ENCODE measurements around the gene ARRDC3.

GRCh38 chr5:91417219-91417618 lies 34.1 kb upstream of the ARRDC3 start:
- TF ChIP-seq CTCF (IDR thresholded peaks at IDR 0.05) (no peak), POLR2A (IDR thresholded peaks at IDR 0.05) (no peak), POLR2AphosphoS5 (IDR thresholded peaks at IDR 0.05) (no peak)

Data from breast epithelium (tissue), 3 donors.